Neural crest cell (in vitro differentiated cells): ENCODE measurements around the gene CDKAL1. TPM values are rescaled to one million over a fixed set of nuclear protein-coding genes. Genes with fewer than 3 reads are reported as not detected.
"Not testable (repeated sequence)": the region's sequence is repeated elsewhere in the genome, so short reads cannot be mapped to it uniquely, and the experiment has no call there.

Source experiments
- DNase-seq: peaks from one replicate; pipeline ENCODE4 v3.0.0; 2021; ENCODE audit warnings: low read depth, mixed read lengths, low spot score
- H3K27ac Mint-ChIP-seq: one replicate; pipeline ENCODE4 v1.8.0; 2021; ENCODE audit warnings: mild to moderate bottlenecking, mixed read lengths; ENCODE audit not compliant: unreplicated experiment
- H3K27me3 Mint-ChIP-seq: 2 replicates; pipeline ENCODE4 v1.8.0; 2021; ENCODE audit warnings: low read depth, mild to moderate bottlenecking, mixed read lengths
- H3K36me3 Mint-ChIP-seq: 2 replicates; pipeline ENCODE4 v1.8.0; 2021; ENCODE audit warnings: low read depth, mild to moderate bottlenecking, mixed read lengths
- H3K4me1 Mint-ChIP-seq: 2 replicates; pipeline ENCODE4 v1.8.0; 2021; ENCODE audit warnings: mixed read lengths
- H3K4me3 Mint-ChIP-seq: one replicate; pipeline ENCODE4 v1.8.0; 2021; ENCODE audit warnings: mild to moderate bottlenecking, mixed read lengths
- H3K9me3 Mint-ChIP-seq: 2 replicates; pipeline ENCODE4 v1.8.0; 2021; ENCODE audit warnings: mixed read lengths
- total RNA-seq: library from RNA; stranded (reverse); gene quantifications from 2 replicates; pipeline ENCODE4 v1.2.1, GENCODE V29; 2021
- TF ChIP-seq, protein P1 (sequence below): fragments of 200-600 bp; sonication (generic); conservative IDR thresholded peaks from 2 replicates; pipeline ENCODE4 v1.5.0; 2021; ENCODE audit warnings: antibody characterized with exemption, mild to moderate bottlenecking

Gene CDKAL1
- total RNA-seq, 1 donor from 2014 or later, result 25.4 TPM

DNA sequence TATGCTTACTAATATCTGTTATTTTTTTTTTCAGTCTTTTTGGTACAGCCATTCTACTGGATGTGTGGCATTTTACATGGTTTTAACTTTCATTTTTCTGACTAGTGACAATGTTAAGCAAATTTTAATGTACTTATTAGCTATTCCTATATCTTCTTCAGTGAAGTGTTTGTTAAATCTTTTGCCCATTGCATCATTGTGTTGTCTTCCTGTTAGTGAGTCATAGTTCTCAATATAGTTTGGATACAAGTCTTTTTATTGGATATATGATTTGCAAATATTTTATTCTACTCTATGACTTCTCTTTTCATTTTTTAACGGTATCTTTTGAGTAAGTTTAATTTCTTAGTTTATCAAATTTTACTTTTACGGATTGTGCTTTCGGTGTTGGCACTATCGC, 519.4 kb downstream of the CDKAL1 start:
- DNase-seq, result no peak
- peaks cover 14% of the 10 kb centered on the region for H3K36me3 Mint-ChIP-seq
- TF ChIP-seq, protein P1, sequence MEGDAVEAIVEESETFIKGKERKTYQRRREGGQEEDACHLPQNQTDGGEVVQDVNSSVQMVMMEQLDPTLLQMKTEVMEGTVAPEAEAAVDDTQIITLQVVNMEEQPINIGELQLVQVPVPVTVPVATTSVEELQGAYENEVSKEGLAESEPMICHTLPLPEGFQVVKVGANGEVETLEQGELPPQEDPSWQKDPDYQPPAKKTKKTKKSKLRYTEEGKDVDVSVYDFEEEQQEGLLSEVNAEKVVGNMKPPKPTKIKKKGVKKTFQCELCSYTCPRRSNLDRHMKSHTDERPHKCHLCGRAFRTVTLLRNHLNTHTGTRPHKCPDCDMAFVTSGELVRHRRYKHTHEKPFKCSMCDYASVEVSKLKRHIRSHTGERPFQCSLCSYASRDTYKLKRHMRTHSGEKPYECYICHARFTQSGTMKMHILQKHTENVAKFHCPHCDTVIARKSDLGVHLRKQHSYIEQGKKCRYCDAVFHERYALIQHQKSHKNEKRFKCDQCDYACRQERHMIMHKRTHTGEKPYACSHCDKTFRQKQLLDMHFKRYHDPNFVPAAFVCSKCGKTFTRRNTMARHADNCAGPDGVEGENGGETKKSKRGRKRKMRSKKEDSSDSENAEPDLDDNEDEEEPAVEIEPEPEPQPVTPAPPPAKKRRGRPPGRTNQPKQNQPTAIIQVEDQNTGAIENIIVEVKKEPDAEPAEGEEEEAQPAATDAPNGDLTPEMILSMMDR, result no peak
- H3K4me1 Mint-ChIP-seq, result no peaks in the 10 kb centered on the region
- no peaks in the 10 kb centered on the region for H3K27me3 Mint-ChIP-seq
- no peak overlapping the region for H3K4me3 Mint-ChIP-seq
- H3K27ac Mint-ChIP-seq, result no peak overlapping the region
- H3K9me3 Mint-ChIP-seq, result peaks cover 16% of the 10 kb centered on the region

DNA sequence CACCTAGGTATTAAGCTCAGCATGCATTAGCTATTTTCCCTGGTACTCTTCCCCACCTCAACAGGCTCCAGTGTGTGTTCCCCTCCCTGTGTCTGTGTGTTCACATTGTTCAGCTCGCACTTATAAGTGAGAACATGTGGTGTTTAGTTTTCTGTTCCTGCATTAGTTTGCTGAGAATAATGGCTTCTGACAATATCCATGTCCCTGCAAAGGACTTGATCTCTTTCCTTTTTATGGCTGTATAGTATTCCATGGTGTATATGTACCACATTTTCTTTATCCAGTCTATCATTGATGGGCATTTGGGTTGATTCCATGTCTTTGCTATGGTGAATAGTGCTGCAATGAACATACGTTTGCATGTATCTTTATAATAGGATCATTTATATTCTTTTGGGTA, 521.2 kb downstream of the CDKAL1 start:
- not testable (repeated sequence) for H3K27ac Mint-ChIP-seq, H3K4me3 Mint-ChIP-seq, H3K4me1 Mint-ChIP-seq, H3K27me3 Mint-ChIP-seq, DNase-seq
- Mint-ChIP-seq H3K36me3 (peaks cover 22% of the 10 kb centered on the region), H3K9me3 (peaks cover 20% of the 10 kb centered on the region)

DNA sequence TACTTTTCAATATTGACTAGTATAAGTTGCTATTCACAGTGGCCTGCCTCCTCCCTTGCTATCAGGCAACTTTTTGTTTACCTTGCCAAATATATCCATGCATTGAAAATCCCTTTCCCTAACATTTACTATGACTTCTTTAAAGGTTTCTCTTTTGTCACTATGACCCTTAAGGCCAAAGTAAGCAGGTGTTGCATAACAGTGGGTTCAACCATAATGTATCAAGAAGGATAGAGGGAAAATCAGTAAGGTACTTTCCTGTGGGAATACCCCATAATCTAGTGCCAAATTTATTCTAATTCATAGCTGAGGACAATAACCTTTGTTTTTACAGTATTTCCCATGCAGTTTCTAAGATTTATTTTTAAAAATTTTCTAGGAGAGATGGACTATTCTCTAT, 527.6 kb downstream of the CDKAL1 start:
- Mint-ChIP-seq H3K27ac (no peak overlapping the region), H3K9me3 (peaks cover 18% of the 10 kb centered on the region)
- TF ChIP-seq, protein P1, result no peak

DNA sequence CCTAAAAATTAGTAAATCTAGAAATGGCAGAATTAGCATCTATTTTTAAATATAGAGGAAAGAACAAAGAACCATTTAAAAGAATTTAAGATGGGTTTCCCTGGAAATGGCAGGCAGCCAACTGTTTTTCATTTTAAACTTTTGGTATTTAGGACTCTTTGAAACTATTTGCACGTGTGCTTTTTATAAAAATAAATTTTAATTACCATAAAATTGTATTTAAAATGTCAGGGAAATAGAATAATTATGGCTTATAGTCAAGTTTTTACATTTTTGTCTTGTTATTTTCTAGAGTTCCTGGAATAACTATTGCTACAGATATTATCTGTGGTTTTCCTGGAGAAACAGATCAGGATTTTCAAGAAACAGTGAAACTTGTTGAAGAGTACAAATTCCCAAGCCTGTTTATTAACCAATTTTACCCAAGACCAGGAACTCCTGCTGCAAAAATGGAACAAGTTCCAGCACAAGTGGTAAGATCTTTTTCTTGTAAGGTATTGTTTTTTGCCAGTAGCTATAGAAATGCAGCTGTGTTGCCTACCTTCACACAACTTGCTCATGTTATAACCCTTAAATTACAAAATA, 530.6 kb downstream of the CDKAL1 start:
- TF ChIP-seq, protein P1, result no peak
- H3K4me1 Mint-ChIP-seq, result peaks cover 4% of the 10 kb centered on the region
- H3K27me3 Mint-ChIP-seq, result no peaks in the 10 kb centered on the region
- H3K9me3 Mint-ChIP-seq, result peaks cover 6% of the 10 kb centered on the region
- H3K27ac Mint-ChIP-seq, result no peak overlapping the region
- no peak for DNase-seq
- H3K36me3 Mint-ChIP-seq, result peaks cover 12% of the 10 kb centered on the region
- no peak overlapping the region for H3K4me3 Mint-ChIP-seq

More for the DNA sequence above, 527.6 kb downstream of the CDKAL1 start:
- Mint-ChIP-seq H3K36me3 (peaks cover 25% of the 10 kb centered on the region), H3K4me1 (peaks cover 4% of the 10 kb centered on the region), H3K4me3 (no peak overlapping the region), H3K27me3 (no peaks in the 10 kb centered on the region)
- DNase-seq, result no peak

DNA sequence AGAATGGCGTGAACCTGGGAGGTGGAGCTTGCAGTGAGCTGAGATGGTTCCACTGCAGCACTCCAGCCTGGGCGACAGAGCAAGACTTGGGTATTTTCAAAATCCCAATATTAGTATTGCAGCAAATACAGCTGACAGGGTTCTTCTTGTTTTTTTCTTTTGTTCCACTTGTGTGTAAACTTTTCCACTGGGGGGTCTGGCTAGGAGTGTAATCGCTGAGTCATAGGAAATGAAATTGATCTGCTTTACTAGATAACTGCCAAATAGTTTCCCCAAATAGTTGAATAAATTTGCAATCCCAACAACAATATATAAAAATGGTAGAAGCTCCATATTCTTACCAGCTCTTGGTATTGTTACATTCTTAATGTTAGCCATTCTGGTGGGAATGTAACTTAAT, 533.3 kb downstream of the CDKAL1 start:
- H3K4me3 Mint-ChIP-seq, result no peak overlapping the region
- peaks cover 4% of the 10 kb centered on the region for H3K4me1 Mint-ChIP-seq
- peaks cover 17% of the 10 kb centered on the region for H3K36me3 Mint-ChIP-seq
- H3K9me3 Mint-ChIP-seq, result peaks cover 2% of the 10 kb centered on the region
- no peak for DNase-seq
- TF ChIP-seq, protein P1, result no peak
- H3K27me3 Mint-ChIP-seq, result no peaks in the 10 kb centered on the region
- H3K27ac Mint-ChIP-seq, result peak overlapping the region; percentile 19

DNA sequence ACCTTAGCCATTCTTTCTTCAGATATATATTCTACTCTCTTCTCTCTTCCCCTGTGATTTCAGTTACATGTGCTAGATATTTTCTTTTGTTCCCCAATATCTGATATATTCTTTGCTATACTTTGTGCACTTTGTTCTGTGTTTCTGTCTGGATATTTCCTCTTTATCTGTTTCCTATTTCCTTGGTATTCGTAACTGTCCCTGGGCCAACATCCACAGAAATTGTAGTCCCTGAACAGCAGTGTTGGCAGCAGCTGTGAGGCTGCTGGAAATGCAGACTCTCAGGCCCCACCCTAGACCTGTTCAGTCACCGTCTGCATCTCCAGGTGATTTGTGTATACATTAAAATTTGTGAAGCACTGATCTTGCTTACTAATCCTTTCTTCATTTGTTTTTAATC, 536.4 kb downstream of the CDKAL1 start:
- H3K4me1 Mint-ChIP-seq, result no peaks in the 10 kb centered on the region
- no peak for DNase-seq
- H3K9me3 Mint-ChIP-seq, result peaks cover 8% of the 10 kb centered on the region
- H3K4me3 Mint-ChIP-seq, result no peak overlapping the region
- peaks cover 28% of the 10 kb centered on the region for H3K36me3 Mint-ChIP-seq
- H3K27me3 Mint-ChIP-seq, result no peaks in the 10 kb centered on the region
- H3K27ac Mint-ChIP-seq, result no peak overlapping the region
- TF ChIP-seq, protein P1, result no peak
